ENCODE data around the gene CD209.

- no peak for TF ChIP-seq POLR2A (IDR thresholded peaks at IDR 0.05; ENCODE audit: low read length)
- TF ChIP-seq GATA1 (IDR thresholded peaks at IDR 0.05; ENCODE audit: low read depth, low read length): no peak
Measured at GRCh38 chr19:7793493-7793892, 46.2 kb upstream of the CD209 start.

Data from erythroblast (primary cell).